Activated gamma-delta T cell (primary cell): ENCODE data around the gene CDC42EP5.
"Not testable (repeated sequence)": the region's sequence is repeated elsewhere in the genome, so short reads cannot be mapped to it uniquely, and the experiment has no call there.

ENCODE experiments used
- DNase-seq: peaks from one replicate; lab custom pipeline; 2025; lab: John Stamatoyannopoulos, UW
- total RNA-seq, 2 donors: gene quantifications; one replicate each; lab custom pipeline; 2026; lab: John Stamatoyannopoulos, UW

CDC42EP5 gene
- total RNA-seq = 0 reads per million in 2 donors

GRCh38 chr19:54473071-54473891 lies at the start of gene CDC42EP5:
CDC42EP5 (minus strand) TSS chr19:54473296; CDS start chr19:54465547, 7,749 bp downstream.
- DNase-seq = no peak

GRCh38 chr19:54521860-54522513 lies 48.9 kb upstream of the CDC42EP5 start:
- DNase-seq = no peak

- no peak for DNase-seq
Measured at GRCh38 chr19:54521022-54521859, 48.1 kb upstream of the CDC42EP5 start.

GRCh38 chr19:54518844-54519243 lies 45.7 kb upstream of the CDC42EP5 start:
- no peak for DNase-seq

- DNase-seq = no peak
Measured at GRCh38 chr19:54517483-54517882, 44.4 kb upstream of the CDC42EP5 start.

- DNase-seq = no peak
Measured at GRCh38 chr19:54515156-54515555, 42.1 kb upstream of the CDC42EP5 start.

GRCh38 chr19:54509200-54509940 lies 36.3 kb upstream of the CDC42EP5 start:
- DNase-seq = not testable (repeated sequence)

- not testable (repeated sequence) for DNase-seq
Measured at GRCh38 chr19:54508487-54508886, 35.4 kb upstream of the CDC42EP5 start.

- DNase-seq = no peak
Measured at GRCh38 chr19:54507824-54508223, 34.7 kb upstream of the CDC42EP5 start.

- DNase-seq = not testable (repeated sequence)
Measured at GRCh38 chr19:54507038-54507717, 34.1 kb upstream of the CDC42EP5 start.

GRCh38 chr19:54506079-54506478 lies 33.0 kb upstream of the CDC42EP5 start:
- DNase-seq = no peak

- not testable (repeated sequence) for DNase-seq
Measured at GRCh38 chr19:54505542-54505941, 32.4 kb upstream of the CDC42EP5 start.

- DNase-seq = no peak
Measured at GRCh38 chr19:54502518-54503048, 29.5 kb upstream of the CDC42EP5 start, which contains the start of gene LAIR2. LAIR2 (plus strand) TSS chr19:54502831; CDS start chr19:54502919, 88 bp downstream.

- DNase-seq = not testable (repeated sequence)
Measured at GRCh38 chr19:54498451-54498772, 25.3 kb upstream of the CDC42EP5 start.

- not testable (repeated sequence) for DNase-seq
Measured at GRCh38 chr19:54497747-54498450, 24.8 kb upstream of the CDC42EP5 start.

- not testable (repeated sequence) for DNase-seq
Measured at GRCh38 chr19:54495284-54495683, 22.2 kb upstream of the CDC42EP5 start.

GRCh38 chr19:54493967-54494585 lies 21.0 kb upstream of the CDC42EP5 start:
- no peak for DNase-seq

- DNase-seq = not testable (repeated sequence)
Measured at GRCh38 chr19:54493056-54493455, 20.0 kb upstream of the CDC42EP5 start.

- DNase-seq = no peak
Measured at GRCh38 chr19:54492568-54492967, 19.5 kb upstream of the CDC42EP5 start.
